Loucy (cell line): ENCODE results near the gene KRTAP10-10.

ENCODE experiments used
- EZH2phosphoT487 ChIP-seq: fragments of 200-600 bp; IDR thresholded peaks from 2 replicates; pipeline ENCODE4 v1.6.1; 2018; ENCODE audit warnings: antibody characterized with exemption, mild to moderate bottlenecking, moderate library complexity, borderline replicate concordance
- TF ChIP-seq, protein P1 (sequence below): fragments of 200-600 bp; sonication (generic); conservative IDR thresholded peaks from 2 replicates; pipeline ENCODE4 v1.5.1; 2014; ENCODE audit warnings: mild to moderate bottlenecking, antibody characterized with exemption, low read length

DNA sequence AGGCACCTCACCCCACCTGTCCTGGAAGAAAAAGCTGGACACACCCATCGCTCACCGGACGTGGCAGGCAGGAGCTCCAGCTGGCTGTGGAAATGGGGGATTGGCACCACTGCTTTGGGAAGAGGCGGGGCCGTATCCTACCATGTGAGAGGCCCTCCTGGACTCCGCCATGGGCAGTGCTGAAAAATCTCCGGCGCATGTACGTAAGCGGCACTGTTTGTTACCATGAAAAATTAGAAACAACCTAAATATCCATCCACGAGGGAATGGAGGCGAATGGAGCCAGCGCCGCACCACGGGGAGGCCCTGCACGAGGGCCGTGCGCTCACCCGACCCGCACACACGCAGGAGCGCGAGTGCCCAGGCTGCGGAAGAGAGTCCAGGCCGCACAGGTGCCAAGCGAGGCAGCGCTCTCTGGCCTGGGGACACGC is 22.2 kb upstream of the KRTAP10-10 start:
- no peak for TF ChIP-seq EZH2phosphoT487
- TF ChIP-seq, protein P1, sequence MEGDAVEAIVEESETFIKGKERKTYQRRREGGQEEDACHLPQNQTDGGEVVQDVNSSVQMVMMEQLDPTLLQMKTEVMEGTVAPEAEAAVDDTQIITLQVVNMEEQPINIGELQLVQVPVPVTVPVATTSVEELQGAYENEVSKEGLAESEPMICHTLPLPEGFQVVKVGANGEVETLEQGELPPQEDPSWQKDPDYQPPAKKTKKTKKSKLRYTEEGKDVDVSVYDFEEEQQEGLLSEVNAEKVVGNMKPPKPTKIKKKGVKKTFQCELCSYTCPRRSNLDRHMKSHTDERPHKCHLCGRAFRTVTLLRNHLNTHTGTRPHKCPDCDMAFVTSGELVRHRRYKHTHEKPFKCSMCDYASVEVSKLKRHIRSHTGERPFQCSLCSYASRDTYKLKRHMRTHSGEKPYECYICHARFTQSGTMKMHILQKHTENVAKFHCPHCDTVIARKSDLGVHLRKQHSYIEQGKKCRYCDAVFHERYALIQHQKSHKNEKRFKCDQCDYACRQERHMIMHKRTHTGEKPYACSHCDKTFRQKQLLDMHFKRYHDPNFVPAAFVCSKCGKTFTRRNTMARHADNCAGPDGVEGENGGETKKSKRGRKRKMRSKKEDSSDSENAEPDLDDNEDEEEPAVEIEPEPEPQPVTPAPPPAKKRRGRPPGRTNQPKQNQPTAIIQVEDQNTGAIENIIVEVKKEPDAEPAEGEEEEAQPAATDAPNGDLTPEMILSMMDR: no peak
